HT1080 (cell line): ENCODE results near the gene SUSD4. TPM values are rescaled to one million over a fixed set of nuclear protein-coding genes. Genes with fewer than 3 reads are reported as not detected.
A peak's percentile ranks its signal among the peaks of the same experiment; 100 is the strongest.
"Not testable (repeated sequence)": the region's sequence is repeated elsewhere in the genome, so short reads cannot be mapped to it uniquely, and the experiment has no call there.

Experiments used
- DNase-seq: peaks from one replicate; pipeline ENCODE4 v3.0.0-alpha.2; 2015; ENCODE audit warnings: low read depth
- total RNA-seq: library from RNA; depleted of rRNA; stranded (reverse); fragments of >200 nt; shearing (Covaris generic); gene quantifications from 2 replicates; pipeline ENCODE4 v1.2.3, GENCODE V29; 2014

SUSD4 gene
- total RNA-seq, 1 experiment from 2014 or later = 0.58 TPM

DNA sequence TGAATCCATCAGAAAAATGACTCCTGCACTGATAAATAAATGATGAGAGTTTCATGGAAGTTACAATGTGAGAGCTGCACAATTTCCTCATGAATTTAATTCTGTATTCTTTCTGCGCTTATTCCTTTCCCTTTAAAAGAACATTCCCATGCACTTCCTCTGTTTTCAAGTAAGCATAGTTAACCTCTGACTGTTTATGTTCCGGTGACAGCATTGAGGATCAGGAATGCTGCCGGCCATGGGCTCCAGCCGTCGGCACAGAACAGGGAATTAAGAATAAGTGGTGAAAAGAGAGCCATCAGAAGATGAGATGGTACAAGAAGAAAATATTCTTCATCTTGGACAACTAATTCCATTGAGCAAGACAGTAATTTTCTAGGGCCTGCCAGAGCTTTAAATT lies 65.3 kb downstream of the SUSD4 start:
- DNase-seq = no peak

DNA sequence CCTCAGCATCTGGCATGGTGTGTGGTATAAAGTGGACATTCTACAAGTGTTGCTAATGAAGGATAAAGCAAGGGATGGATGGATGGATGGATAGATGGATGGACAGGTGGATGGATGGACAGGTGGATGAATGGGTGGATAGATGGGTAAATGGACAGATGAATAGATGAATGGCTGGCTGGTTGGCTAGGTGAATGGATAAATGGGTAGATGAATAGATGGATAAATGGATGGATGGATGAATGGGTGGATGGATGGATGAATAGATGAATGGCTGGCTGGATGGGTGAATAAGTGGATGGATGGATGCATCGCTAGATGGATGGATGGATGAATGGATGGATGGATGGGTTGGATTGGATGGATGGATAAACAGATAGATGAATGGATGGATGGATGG lies 66.2 kb downstream of the SUSD4 start:
- DNase-seq = no peak

DNA sequence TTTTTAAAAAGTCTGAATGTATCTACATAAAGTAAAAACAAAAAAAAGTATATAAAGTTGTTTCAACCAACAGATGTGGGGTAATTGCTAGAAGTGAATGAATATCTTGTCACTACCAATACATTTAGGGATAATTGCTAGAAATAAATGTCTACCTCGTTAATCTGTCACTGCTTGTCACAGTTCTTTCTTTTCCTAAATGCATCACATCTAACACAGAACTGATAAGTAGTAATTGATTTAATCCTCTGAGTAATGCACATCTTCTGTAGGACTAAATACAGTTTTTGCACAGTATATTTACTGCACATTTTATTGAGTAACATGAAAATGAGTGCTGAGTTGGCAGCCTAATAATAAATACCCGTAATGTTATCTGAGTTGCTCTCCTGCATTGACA lies 72.2 kb downstream of the SUSD4 start:
- no peak for DNase-seq

DNA sequence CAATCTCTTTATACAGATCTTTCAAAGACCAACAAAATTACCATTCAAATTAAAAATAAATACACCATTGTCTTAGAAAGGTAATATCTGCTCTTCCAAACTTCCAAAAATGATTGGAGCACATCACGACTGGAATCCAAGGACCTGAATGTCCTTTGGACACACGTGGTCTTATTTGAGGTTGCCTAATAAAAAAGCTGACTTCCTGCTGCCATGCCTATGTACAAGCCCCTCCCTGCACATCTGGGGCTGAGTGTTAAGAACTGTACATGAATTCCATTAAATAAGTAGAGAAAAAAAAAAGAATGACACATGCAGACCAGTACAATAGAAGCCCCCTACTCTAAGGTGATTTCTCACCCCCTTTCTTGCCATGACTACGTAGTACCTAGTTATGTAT lies 73.6 kb downstream of the SUSD4 start:
- DNase-seq = no peak

DNA sequence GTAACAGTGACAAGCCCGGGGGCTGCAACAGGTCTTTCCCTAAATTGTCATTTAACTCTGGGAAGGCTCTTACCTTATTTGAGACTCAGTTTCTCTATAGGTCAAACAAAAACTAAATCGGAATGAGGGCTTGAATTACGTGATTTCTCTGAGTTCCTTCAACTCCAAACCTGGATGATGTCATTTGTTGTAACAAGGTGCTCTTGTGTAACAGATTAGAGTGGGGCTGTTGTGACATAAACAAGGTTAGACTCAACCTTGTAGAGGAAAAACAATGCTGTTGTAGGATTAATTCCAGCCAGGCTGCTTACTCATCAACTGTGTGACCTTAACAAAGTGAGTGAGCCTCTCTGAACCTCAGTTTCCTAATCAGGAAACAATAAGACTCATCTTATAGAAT lies 74.4 kb downstream of the SUSD4 start:
- DNase-seq = no peak

DNA sequence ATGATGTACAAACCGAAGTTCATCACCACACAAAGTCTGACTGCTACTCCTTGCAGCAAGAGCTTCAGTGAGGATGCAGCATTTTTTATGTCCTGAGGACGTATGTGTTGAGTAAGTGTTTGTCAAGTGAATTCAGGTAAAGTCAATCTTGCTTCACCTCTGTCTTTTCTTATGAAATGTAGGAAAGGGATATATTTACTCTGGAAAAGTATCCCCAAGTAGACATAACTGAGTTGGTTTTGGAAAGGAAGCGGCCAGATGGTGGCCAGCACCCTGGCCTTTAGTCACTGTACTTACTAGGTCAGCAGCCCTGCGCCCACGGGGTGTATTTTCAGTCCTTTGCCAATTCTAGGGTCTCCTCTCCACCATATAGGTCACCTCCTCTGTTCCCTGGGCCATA lies 75.2 kb downstream of the SUSD4 start:
- DNase-seq = no peak

DNA sequence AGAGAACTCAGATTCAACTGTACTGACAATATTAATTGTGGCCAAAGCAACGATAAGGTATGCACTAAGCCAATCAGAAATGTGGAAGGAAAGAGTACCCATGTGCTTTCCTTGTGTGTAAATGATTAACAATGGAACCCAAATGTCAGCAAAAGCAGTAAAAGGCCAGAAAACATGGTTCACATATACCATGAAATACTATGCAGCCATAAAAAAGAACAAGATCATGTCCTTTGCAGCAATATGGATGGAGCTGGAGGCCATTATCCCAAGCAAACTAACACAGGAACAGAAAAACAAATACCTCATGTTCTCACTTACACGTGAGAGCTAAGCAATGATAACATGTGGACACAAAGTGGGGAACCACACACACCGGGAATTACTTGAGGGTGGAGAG lies 78.5 kb downstream of the SUSD4 start:
- DNase-seq = no peak

DNA sequence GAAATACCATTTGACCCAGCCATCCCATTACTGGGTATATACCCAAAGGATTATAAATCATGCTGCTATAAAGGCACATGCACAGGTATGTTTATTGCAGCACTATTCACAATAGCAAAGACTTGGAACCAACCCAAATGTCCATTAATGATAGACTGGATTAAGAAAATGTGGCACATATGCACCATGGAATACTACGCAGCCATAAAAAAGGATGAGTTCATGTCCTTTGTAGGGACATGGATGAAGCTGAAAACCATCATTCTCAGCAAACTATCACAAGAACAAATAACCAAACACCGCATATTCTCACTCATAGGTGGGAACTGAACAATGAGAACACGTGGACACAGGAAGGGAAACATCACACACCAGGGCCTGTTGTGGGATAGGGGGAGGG lies 80.3 kb downstream of the SUSD4 start:
- DNase-seq = not testable (repeated sequence)

DNA sequence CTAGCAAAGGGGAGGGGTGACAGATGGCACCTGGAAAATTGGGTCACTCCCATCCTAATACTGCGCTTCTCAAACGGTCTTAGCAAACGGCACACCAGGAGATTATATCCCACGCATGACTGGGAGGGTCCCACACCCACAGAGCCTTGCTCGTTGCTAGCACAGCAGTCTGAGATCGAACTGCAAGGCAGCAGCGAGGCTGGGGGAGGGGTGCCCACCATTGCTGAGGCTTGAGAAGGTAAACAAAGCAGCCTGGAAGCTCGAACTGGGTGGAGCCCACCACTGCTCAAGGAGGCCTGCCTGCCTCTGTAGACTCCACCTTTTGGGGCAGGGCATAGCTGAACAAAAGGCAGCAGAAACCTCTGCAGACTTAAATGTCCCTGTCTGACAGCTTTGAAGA lies 85.7 kb downstream of the SUSD4 start:
- not testable (repeated sequence) for DNase-seq

DNA sequence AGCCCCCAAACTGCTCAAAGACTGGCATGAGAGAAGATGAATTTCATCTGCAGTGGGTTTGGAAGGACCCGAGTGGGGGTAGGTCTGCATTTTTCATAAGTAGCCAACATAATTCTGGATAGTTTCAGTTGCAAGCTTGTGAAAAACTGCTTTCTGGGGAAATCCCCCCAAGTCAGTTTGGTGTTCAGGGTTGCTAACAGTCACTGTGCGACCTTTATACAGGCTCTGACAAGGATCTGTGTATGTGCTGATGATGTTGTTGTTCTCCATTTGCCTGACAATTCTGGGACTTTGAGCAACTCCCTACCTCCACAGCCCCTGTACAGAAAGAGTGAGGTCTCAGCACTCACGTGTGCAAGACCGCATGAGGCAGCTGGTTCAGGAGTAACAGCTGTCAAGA lies 87.9 kb downstream of the SUSD4 start:
- DNase-seq = no peak

DNA sequence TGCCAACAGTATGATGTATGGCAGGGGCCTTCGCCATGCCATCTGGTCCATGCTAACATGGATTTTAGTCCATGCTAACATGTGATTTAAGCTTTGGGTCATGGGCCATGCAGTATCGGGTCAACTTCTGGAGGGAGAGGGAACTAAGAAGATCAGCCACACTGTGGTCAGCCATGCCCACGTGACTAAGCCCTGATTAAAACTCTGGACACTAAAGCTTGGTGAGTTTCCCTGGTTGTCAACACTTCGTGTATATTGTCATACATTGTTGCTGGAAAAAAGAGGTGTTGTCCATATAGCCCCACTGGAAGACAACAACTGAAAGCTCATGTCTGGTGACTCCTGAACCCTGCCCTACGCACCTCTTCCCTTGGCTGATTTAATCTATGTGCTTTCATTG lies 90.5 kb downstream of the SUSD4 start:
- DNase-seq = no peak

DNA sequence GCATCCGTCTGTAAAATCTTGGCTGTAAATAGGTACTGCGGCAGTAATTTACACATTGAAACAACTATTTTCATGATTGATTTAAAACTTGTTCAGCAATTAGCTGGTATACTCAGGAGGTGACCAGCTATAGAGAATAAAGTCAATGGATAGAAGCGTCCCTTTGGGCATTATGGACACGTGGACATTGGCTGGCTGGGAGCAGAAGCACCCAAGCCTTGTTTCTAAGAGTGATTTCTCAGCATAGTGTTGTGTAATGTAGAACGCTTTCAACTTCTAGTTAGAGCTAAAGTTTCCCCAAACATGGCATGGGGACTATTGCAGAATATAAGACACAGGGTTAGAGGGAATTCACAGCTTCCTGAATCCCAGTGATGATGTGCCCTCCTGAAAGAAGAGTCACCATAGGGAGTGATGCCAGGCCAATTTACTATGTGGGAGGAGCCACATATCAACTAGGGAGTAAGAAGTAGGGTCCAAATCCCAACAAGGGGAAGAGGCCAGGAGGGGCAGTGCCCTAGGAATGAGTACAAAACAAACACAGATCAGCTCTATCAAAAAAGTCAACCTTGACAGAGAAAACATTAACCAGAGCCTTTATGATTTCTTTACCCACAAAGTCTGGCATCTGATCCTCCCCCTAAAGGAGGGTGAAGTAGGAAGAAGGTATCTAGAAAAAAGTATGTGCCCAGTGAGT lies 92.7 kb downstream of the SUSD4 start:
- no peak for DNase-seq

DNA sequence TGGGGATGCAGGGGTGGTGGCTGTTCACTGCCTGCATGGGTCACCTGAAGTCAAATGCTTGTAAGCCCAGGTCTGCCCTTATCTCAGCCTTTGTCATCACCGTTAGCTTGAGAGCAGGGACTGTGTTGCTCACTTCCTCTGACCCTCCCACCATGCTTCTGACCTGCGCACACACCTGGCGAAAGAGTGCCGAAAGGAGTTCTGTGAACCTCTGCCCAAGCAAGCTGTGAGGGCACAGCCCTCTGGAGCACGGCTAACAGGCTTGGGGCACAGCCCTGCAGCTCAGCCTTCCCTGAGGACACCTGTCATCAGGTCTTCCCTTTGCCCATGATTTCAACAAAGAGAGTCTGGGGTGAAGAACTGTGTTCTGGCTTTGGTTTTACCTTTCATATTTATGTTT lies 93.8 kb downstream of the SUSD4 start:
- DNase-seq = no peak

DNA sequence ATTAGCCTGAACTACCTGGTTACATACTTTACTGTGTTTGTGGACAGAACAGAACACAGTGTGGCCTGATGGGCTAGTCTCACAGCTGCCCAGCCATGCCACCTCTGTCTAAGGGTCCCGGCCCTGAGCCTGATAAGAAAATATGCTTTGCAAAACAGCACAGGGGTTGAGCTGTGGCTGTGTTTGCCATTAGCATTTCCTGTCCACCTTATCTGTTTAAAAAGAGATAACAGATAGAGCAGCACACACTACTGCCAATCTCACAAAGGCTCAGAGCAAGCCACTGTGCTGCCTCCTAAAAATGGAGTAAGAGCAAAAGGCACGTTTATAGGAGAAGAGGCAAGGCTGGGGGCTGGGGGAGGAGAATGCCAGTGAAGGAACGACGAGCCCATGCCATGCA lies 95.0 kb downstream of the SUSD4 start:
- no peak for DNase-seq

DNA sequence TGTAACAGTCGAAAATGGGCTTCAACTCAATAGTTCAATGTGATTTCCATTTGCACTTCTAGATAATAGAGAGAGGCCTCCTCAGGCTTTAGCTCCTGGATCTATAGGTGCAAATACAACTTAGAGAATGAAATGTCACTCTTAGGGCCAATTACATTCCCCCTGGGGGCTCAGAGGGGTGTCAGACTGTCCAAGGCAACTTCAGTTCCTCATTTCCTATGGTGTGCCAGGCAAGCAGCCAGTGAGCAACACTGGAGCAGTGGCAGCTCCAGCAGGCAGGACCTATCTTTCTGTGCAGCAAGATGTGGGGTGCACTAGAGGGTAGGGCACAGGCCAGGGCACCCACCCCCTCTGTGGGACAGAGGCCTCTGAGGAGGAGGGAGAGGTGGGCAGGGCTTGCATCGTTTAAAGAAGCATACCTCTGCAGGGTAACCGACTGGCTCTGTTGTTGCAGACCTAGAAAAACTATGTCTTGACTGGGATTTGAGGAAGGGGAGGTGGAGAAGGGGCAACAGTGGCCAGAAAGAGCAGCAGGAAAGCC lies 97.3 kb downstream of the SUSD4 start:
- no peak for DNase-seq

DNA sequence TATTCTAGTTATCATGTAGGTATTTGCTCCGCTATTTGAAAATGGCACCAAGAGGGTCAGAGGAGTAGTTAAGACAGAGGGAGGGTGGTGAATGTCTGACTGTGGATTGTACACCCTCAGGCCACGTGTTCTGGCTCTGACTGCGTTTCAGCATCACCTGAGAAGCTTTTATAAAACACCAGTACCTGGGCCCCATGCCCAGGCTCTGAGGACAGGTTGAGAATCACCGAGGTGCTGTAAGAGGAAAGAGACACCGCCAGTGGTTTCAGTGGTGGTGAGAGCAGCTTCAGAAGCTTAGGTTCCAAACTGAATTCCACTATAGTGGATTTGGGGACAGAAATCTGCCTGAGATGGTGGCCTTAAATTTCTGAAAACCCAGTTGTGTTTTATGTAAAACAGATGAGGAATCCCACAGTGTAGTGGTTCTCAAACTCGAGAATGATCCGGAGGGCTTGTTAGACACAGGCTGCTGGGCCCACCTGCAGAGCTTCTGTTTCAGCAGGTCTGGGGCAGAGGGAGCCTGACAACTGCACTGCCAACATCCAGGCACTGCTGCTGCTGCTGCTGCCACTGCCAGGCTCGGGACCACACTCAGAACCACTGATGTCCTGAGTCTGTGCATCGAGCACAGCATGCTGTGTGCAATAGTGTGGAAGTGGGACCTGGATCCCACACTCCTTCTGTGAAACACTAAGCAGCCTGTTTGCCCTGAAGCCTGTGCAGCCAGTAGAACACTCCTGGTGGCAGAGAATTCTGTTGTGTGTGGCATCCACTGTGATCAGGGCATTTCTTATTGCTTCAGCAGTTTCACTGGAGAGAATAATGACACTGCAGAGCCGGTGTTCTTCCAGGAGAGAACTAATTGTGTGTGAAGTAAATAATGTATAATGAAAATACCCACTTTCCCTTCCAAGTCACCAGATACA lies 98.7 kb downstream of the SUSD4 start:
- no peak for DNase-seq

DNA sequence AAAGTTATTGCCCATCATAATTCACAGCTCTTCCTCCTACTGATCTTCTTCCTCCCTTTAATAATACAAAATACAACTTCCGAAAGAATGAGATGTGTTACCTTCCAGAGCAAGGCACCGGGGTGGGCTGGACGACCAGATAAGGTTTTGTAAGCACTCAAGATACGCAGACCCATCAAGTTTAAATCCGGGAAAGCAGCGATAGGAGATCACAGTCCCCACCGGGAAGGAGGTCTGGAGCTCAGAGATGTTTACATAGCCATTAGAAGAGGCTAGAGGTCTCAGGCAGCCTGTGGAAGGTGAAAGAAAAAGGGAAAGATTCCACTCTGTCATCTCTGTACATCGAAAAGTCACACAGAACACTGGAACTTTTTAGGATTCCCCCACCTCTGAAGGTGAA lies 99.4 kb downstream of the SUSD4 start:
- DNase-seq = no peak

DNA sequence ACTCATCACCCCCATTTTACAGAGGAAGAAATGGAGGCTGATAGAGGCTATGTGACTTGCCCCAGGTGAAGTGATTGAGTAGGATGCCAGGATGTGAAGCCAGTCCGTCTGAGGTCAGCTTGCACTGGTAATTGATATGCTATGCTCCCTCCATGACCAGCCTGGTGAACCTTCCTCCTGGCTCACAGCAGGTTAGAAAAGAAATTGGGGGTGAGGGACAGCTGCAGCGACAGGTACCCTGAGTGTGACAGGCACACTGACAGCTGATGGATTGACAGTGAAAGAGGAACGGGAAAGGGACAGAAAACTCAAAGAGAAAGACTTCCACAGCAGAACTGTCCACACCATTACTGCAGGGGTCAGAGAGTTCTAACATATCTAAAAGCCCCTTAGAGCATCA lies 102.1 kb downstream of the SUSD4 start:
- no peak for DNase-seq

DNA sequence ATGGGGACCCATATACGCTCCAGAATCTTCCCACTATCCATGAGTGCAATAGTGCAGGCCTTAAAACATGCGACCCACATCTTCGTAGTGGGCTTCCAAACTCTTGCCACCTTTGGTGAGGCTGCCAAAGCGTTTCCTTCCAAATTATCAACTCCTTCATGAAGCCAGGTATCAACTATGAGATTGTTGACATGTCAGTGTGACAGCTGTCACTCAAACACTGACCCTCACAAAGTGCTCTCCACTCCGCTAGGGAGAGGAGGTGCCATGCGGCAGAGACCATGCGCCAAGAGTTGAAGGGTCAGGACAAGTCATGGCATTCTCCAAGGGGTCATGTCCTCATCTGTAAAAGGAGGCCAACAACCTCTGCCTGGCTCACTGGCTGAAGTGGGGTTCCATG lies 103.3 kb downstream of the SUSD4 start:
- DNase-seq = no peak

DNA sequence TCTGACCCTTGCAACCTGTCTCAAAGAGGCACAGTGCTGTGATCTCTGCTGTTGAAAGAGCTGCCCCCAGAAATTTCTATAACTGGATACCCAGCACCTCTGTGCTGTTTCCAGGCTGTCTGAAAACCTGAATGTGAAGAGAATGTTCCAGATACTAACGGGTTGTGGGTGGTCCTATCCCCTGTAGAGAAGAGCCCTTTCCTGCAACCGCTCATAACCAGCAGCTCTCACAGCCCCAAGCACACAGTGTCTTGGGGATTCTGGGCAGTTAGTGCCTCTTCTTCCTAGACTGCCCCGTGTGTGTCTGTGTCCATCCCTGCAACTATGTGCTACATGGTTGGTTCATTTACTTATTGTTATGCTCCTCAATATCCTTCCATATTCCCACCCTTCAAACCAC lies 104.5 kb downstream of the SUSD4 start:
- DNase-seq = no peak

DNA sequence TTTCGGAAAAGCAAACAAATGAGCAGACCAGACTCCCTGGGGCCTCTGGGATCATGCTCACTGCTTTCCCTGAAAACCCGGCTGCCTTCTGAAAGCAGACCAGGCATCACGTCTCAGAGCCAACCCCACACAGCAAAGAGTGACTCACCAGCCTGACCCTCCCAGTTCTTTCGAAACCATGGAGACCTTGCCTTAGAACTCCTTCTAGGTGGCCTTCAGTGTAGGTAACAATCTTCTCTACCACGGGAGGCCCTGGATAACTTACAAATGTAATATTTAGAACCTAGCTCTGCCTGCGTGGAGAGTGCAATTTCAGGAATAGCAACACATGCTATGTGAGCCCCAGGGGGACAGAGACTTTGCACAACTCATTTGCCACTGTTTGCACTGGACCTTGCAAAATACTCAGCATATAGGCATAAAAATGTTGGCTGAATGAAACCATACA lies 105.2 kb downstream of the SUSD4 start:
- DNase-seq = peak; percentile 73

DNA sequence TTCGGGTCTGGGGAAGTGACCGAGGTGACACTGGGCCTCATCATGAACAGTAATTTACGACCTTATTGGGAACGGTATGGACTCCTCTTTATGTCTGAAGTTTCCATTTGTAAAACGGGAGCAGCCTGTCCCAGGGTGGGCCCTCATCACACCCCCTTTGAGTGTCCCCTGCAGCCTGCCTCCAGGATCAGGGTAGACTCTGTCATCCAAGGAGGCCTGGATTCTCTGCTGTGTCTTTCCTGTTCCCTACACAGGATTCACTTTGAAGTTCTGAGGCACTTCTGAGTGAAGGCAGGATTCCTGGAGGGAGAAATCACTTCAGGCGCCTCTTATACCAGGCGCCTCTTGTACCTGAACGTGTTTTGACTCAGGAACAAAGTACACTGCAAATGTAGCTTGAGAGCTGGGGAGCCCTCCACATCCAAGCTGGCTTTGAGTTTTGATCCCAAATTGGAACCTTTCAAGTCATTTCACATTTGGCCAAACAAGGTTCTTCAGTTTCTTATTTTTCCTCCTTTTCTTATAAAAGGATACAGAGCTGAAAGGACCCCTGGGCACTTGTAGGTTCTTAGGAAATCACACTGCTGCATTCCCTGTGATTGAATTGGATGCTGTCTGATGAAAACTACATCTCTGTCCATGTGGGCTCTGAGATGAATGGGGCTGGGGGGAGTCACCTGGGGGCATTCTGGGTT lies 106.0 kb downstream of the SUSD4 start:
- DNase-seq = no peak
